GM23338 (cell line): ENCODE results near the gene PRDM11.

Experiments
- CREB1 ChIP-seq: fragments of 250-450 bp; sonication (Bioruptor Pico); IDR thresholded peaks from 2 replicates; pipeline ENCODE4 v1.5.0; 2020; ENCODE audit warnings: low read depth, mild to moderate bottlenecking, moderate library complexity
- CTCF ChIP-seq, 2 experiments: fragments of 200-600 bp in 1 of 2; sonication (generic) in 1 of 2; conservative IDR thresholded peaks; 2 replicates each; pipeline versions ENCODE4 v1.5.1 to v1.6.1; 2016 to 2017; ENCODE audit warnings: antibody characterized with exemption in 2 of 2, low read depth in 2 of 2, mild to moderate bottlenecking in 2 of 2, moderate library complexity in 1 of 2
- EZH2 ChIP-seq: fragments of 200-600 bp; sonication (generic); IDR thresholded peaks from one replicate; pipeline ENCODE4 v1.8.0; 2017; ENCODE audit warnings: antibody characterized with exemption, mild to moderate bottlenecking, low read depth; ENCODE audit not compliant: unreplicated experiment
- EZH2phosphoT487 ChIP-seq: fragments of 200-600 bp; sonication (generic); IDR thresholded peaks from one replicate; pipeline ENCODE4 v1.8.1; 2018; ENCODE audit warnings: antibody characterized with exemption; ENCODE audit not compliant: unreplicated experiment
- TF ChIP-seq, protein P1 (sequence below): IDR thresholded peaks from one replicate; pipeline ENCODE4 v1.6.1; 2018; ENCODE audit warnings: antibody characterized with exemption; ENCODE audit not compliant: unreplicated experiment

DNA sequence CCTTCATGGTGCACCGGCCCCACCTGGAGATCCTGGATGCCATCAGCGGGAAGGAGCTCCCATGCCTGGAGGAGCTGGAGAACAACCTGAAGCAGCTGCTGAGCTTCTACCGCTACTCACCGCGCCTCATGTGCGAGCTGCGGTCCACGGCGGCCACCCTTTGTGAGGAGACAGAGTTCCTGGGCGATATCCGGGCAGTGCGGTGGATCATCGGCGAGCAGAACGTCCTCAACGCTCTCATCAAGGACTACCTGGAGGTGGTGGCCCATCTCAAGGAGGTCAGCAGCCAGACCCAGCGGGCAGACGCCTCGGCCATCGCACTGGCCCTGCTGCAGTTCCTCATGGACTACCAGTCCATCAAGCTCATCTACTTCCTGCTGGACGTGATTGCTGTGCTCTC lies 80.5 kb downstream of the PRDM11 start:
- TF ChIP-seq CTCF (conservative IDR thresholded peaks at IDR 0.05; ENCODE audit: low read depth in 2 of 2), result no peak
- no peak for TF ChIP-seq EZH2phosphoT487
- TF ChIP-seq EZH2, result no peak
- TF ChIP-seq, protein P1, sequence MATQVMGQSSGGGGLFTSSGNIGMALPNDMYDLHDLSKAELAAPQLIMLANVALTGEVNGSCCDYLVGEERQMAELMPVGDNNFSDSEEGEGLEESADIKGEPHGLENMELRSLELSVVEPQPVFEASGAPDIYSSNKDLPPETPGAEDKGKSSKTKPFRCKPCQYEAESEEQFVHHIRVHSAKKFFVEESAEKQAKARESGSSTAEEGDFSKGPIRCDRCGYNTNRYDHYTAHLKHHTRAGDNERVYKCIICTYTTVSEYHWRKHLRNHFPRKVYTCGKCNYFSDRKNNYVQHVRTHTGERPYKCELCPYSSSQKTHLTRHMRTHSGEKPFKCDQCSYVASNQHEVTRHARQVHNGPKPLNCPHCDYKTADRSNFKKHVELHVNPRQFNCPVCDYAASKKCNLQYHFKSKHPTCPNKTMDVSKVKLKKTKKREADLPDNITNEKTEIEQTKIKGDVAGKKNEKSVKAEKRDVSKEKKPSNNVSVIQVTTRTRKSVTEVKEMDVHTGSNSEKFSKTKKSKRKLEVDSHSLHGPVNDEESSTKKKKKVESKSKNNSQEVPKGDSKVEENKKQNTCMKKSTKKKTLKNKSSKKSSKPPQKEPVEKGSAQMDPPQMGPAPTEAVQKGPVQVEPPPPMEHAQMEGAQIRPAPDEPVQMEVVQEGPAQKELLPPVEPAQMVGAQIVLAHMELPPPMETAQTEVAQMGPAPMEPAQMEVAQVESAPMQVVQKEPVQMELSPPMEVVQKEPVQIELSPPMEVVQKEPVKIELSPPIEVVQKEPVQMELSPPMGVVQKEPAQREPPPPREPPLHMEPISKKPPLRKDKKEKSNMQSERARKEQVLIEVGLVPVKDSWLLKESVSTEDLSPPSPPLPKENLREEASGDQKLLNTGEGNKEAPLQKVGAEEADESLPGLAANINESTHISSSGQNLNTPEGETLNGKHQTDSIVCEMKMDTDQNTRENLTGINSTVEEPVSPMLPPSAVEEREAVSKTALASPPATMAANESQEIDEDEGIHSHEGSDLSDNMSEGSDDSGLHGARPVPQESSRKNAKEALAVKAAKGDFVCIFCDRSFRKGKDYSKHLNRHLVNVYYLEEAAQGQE, result no peak
- TF ChIP-seq CREB1 (CRISPR knock-in tag), result no peak
